SK-N-SH treated with all-trans-retinoic acid at 6 μM for 48 hours (cell line): ENCODE data around the gene LIFR.

Source experiments
- ATAC-seq: fragments of 200-7000 bp; cut with Tn5 transposase; 3 replicates; pipeline ENCODE4 v1.9.1; 2020; ENCODE audit warnings: mild to moderate bottlenecking, moderate library complexity
- ARNTL ChIP-seq: fragments of 450-650 bp; formaldehyde crosslinking; IDR thresholded peaks from 2 replicates; pipeline ENCODE4 v1.5.0; 2020; ENCODE audit warnings: low read depth, mild to moderate bottlenecking, moderate library complexity, borderline replicate concordance
- BACH2 ChIP-seq: fragments of 250-450 bp; sonication (Bioruptor Pico); IDR thresholded peaks from 2 replicates; pipeline ENCODE4 v1.9.0; 2021; ENCODE audit warnings: mild to moderate bottlenecking, borderline replicate concordance
- CSDC2 ChIP-seq: fragments of 250-450 bp; sonication (Bioruptor Pico); IDR thresholded peaks from 2 replicates; pipeline ENCODE4 v1.5.0; 2020; ENCODE audit warnings: mild to moderate bottlenecking, moderate library complexity
- ESRRG ChIP-seq: fragments of 250-450 bp; sonication (Bioruptor Pico); IDR thresholded peaks from 2 replicates; pipeline ENCODE4 v1.6.1; 2021; ENCODE audit warnings: mild to moderate bottlenecking
- GLIS3 ChIP-seq: fragments of 250-450 bp; sonication (Bioruptor Pico); IDR thresholded peaks from 2 replicates; pipeline ENCODE4 v1.5.0; 2020; ENCODE audit warnings: mild to moderate bottlenecking, moderate library complexity
- ISL1 ChIP-seq: fragments of 250-450 bp; sonication (Bioruptor Pico); IDR thresholded peaks from 2 replicates; pipeline ENCODE4 v2.1.2; 2022; ENCODE audit warnings: mild to moderate bottlenecking, moderate library complexity
- PPARA ChIP-seq: fragments of 250-450 bp; sonication (Bioruptor Pico); IDR thresholded peaks from 2 replicates; pipeline ENCODE4 v1.5.0; 2020; ENCODE audit warnings: mild to moderate bottlenecking, borderline replicate concordance
- RARB ChIP-seq: fragments of 250-450 bp; sonication (Bioruptor Pico); IDR thresholded peaks from 2 replicates; pipeline ENCODE4 v1.8.0; 2021; ENCODE audit warnings: mild to moderate bottlenecking, moderate library complexity
- SNAI2 ChIP-seq: fragments of 250-450 bp; sonication (Bioruptor Pico); IDR thresholded peaks from 2 replicates; pipeline ENCODE4 v1.5.0; 2020; ENCODE audit warnings: mild to moderate bottlenecking, moderate library complexity
- TCF4 ChIP-seq: fragments of 250-450 bp; sonication (Bioruptor Pico); IDR thresholded peaks from 2 replicates; pipeline ENCODE4 v1.8.0; 2021; ENCODE audit warnings: mild to moderate bottlenecking, moderate library complexity, borderline replicate concordance
- ZC3H10 ChIP-seq: fragments of 250-450 bp; sonication (Bioruptor Pico); IDR thresholded peaks from 2 replicates; pipeline ENCODE4 v1.5.1; 2021; ENCODE audit warnings: mild to moderate bottlenecking, moderate library complexity
- ZFP3 ChIP-seq: fragments of 250-450 bp; sonication (Bioruptor Pico); IDR thresholded peaks from 2 replicates; pipeline ENCODE4 v1.5.0; 2020; ENCODE audit warnings: mild to moderate bottlenecking, moderate library complexity
- ZFP30 ChIP-seq: fragments of 450-650 bp; formaldehyde crosslinking; IDR thresholded peaks from 2 replicates; pipeline ENCODE4 v1.5.0; 2022; ENCODE audit warnings: mild to moderate bottlenecking, moderate library complexity
- ZNF70 ChIP-seq: fragments of 450-650 bp; formaldehyde crosslinking; IDR thresholded peaks from 2 replicates; pipeline ENCODE4 v1.5.0; 2020; ENCODE audit warnings: mild to moderate bottlenecking, moderate library complexity
- ZNF8 ChIP-seq: fragments of 450-650 bp; formaldehyde crosslinking; IDR thresholded peaks from 2 replicates; pipeline ENCODE4 v1.5.0; 2020; ENCODE audit warnings: mild to moderate bottlenecking, moderate library complexity
- TF ChIP-seq, protein P1 (sequence below): fragments of 250-450 bp; sonication (Bioruptor Pico); IDR thresholded peaks from 2 replicates; pipeline ENCODE4 v1.5.0; 2020; ENCODE audit warnings: mild to moderate bottlenecking, moderate library complexity
- TF ChIP-seq, protein P2 (sequence below): fragments of 250-450 bp; sonication (Bioruptor Pico); IDR thresholded peaks from 2 replicates; pipeline ENCODE4 v1.5.1; 2021; ENCODE audit warnings: mild to moderate bottlenecking, moderate library complexity
- TF ChIP-seq, protein P3 (sequence below): fragments of 250-450 bp; sonication (Bioruptor Pico); IDR thresholded peaks from 2 replicates; pipeline ENCODE4 v1.8.0; 2020; ENCODE audit warnings: mild to moderate bottlenecking, moderate library complexity, borderline replicate concordance
- TF ChIP-seq, protein P4 (sequence below): fragments of 250-450 bp; sonication (Bioruptor Pico); IDR thresholded peaks from 2 replicates; pipeline ENCODE4 v1.8.0; 2021; ENCODE audit warnings: low read depth, mild to moderate bottlenecking, moderate library complexity, borderline replicate concordance
- TF ChIP-seq, protein P5 (sequence below): fragments of 250-450 bp; sonication (Bioruptor Pico); IDR thresholded peaks from 2 replicates; pipeline ENCODE4 v1.5.1; 2020; ENCODE audit warnings: low read depth, mild to moderate bottlenecking, moderate library complexity

Gene LIFR

DNA sequence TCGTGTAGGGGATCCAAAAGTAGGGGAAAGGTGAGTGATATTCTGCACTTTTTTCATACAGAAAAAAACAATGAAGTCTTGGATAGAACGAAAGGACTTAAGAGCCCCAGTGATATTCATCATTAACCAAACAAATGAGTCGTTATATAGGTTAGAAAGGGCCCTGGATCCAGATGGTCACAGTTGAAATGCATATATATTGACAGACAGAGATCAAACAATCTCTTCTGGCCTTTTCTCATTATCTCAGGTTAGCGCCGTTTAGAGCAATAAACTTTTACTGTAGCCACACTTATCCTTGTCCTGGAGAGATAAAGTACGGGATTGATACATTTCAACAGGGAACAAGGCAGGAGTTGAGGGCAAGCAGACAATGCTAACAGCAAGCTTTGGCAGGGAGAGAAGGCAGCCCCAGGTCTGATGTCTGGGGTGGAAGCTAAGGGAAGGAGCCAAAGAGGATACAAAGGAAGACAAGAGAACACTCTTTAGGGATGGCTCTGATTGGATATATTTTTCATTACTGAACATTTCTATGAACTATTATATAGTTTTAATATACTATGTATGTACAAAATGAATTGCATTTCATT lies 77.0 kb downstream of the LIFR start (continued):
- TF ChIP-seq, protein P1, sequence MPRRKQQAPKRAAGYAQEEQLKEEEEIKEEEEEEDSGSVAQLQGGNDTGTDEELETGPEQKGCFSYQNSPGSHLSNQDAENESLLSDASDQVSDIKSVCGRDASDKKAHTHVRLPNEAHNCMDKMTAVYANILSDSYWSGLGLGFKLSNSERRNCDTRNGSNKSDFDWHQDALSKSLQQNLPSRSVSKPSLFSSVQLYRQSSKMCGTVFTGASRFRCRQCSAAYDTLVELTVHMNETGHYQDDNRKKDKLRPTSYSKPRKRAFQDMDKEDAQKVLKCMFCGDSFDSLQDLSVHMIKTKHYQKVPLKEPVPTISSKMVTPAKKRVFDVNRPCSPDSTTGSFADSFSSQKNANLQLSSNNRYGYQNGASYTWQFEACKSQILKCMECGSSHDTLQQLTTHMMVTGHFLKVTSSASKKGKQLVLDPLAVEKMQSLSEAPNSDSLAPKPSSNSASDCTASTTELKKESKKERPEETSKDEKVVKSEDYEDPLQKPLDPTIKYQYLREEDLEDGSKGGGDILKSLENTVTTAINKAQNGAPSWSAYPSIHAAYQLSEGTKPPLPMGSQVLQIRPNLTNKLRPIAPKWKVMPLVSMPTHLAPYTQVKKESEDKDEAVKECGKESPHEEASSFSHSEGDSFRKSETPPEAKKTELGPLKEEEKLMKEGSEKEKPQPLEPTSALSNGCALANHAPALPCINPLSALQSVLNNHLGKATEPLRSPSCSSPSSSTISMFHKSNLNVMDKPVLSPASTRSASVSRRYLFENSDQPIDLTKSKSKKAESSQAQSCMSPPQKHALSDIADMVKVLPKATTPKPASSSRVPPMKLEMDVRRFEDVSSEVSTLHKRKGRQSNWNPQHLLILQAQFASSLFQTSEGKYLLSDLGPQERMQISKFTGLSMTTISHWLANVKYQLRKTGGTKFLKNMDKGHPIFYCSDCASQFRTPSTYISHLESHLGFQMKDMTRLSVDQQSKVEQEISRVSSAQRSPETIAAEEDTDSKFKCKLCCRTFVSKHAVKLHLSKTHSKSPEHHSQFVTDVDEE = no peak
- TF ChIP-seq, protein P2, sequence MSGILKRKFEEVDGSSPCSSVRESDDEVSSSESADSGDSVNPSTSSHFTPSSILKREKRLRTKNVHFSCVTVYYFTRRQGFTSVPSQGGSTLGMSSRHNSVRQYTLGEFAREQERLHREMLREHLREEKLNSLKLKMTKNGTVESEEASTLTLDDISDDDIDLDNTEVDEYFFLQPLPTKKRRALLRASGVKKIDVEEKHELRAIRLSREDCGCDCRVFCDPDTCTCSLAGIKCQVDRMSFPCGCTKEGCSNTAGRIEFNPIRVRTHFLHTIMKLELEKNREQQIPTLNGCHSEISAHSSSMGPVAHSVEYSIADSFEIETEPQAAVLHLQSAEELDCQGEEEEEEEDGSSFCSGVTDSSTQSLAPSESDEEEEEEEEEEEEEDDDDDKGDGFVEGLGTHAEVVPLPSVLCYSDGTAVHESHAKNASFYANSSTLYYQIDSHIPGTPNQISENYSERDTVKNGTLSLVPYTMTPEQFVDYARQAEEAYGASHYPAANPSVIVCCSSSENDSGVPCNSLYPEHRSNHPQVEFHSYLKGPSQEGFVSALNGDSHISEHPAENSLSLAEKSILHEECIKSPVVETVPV (CRISPR knock-in tag) = no peak
- TF ChIP-seq RARB (CRISPR knock-in tag) = no peak
- no peak for TF ChIP-seq PPARA
- TF ChIP-seq, protein P3, sequence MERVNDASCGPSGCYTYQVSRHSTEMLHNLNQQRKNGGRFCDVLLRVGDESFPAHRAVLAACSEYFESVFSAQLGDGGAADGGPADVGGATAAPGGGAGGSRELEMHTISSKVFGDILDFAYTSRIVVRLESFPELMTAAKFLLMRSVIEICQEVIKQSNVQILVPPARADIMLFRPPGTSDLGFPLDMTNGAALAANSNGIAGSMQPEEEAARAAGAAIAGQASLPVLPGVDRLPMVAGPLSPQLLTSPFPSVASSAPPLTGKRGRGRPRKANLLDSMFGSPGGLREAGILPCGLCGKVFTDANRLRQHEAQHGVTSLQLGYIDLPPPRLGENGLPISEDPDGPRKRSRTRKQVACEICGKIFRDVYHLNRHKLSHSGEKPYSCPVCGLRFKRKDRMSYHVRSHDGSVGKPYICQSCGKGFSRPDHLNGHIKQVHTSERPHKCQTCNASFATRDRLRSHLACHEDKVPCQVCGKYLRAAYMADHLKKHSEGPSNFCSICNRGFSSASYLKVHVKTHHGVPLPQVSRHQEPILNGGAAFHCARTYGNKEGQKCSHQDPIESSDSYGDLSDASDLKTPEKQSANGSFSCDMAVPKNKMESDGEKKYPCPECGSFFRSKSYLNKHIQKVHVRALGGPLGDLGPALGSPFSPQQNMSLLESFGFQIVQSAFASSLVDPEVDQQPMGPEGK (CRISPR knock-in tag) = no peak

DNA sequence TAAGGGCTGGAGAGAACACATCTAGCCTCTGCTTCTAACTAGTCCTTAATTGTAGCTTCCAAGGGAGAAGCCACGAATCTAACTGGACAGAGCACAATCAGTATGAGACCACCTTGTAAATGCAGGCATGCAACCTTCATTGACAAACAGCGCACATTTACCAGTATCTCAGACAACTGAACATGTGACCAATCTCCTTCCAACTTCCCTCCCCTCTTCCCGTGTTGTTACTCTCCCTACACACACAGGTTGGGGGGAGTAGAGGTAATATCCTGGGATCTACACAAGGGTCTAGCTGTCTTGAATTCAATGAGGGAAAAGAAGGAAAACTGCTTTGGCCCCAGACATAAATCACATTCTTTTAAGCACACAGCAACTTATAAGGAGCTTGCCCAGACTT lies 77.6 kb downstream of the LIFR start:
- no peak for ATAC-seq
- TF ChIP-seq, protein P3 (CRISPR knock-in tag) = no peak
- TF ChIP-seq ZC3H10 (CRISPR knock-in tag) = no peak
- TF ChIP-seq ZNF70 (CRISPR knock-in tag) = no peak
- TF ChIP-seq RARB (CRISPR knock-in tag) = no peak
- TF ChIP-seq ZFP3 (CRISPR knock-in tag) = no peak
- TF ChIP-seq ARNTL (CRISPR knock-in tag) = no peak
- no peak for TF ChIP-seq BACH2 (CRISPR knock-in tag)
- no peak for TF ChIP-seq CSDC2
- no peak for TF ChIP-seq ESRRG (CRISPR knock-in tag)
- TF ChIP-seq, protein P4, sequence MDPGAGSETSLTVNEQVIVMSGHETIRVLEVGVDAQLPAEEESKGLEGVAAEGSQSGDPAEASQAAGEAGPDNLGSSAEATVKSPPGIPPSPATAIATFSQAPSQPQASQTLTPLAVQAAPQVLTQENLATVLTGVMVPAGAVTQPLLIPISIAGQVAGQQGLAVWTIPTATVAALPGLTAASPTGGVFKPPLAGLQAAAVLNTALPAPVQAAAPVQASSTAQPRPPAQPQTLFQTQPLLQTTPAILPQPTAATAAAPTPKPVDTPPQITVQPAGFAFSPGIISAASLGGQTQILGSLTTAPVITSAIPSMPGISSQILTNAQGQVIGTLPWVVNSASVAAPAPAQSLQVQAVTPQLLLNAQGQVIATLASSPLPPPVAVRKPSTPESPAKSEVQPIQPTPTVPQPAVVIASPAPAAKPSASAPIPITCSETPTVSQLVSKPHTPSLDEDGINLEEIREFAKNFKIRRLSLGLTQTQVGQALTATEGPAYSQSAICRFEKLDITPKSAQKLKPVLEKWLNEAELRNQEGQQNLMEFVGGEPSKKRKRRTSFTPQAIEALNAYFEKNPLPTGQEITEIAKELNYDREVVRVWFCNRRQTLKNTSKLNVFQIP (CRISPR knock-in tag) = no peak
- TF ChIP-seq, protein P1 = no peak
- TF ChIP-seq ZNF8 (CRISPR knock-in tag) = no peak
- no peak for TF ChIP-seq TCF4 (CRISPR knock-in tag)
- TF ChIP-seq PPARA = no peak
- TF ChIP-seq, protein P5, sequence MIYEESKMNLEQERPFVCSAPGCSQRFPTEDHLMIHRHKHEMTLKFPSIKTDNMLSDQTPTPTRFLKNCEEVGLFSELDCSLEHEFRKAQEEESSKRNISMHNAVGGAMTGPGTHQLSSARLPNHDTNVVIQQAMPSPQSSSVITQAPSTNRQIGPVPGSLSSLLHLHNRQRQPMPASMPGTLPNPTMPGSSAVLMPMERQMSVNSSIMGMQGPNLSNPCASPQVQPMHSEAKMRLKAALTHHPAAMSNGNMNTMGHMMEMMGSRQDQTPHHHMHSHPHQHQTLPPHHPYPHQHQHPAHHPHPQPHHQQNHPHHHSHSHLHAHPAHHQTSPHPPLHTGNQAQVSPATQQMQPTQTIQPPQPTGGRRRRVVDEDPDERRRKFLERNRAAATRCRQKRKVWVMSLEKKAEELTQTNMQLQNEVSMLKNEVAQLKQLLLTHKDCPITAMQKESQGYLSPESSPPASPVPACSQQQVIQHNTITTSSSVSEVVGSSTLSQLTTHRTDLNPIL (CRISPR knock-in tag) = no peak
- no peak for TF ChIP-seq GLIS3 (CRISPR knock-in tag)
- no peak for TF ChIP-seq ISL1
- TF ChIP-seq SNAI2 = no peak
- no peak for TF ChIP-seq ZFP30
